T-helper 2 cell (primary cell): ENCODE data around the gene GMPS.
"Not testable (repeated sequence)": the region's sequence is repeated elsewhere in the genome, so short reads cannot be mapped to it uniquely, and the experiment has no call there.

Experiments used
- DNase-seq, 5 experiments: peaks; one replicate each; pipeline versions ENCODE4 v3.0.0 to v3.0.0-alpha.2; 2012 to 2022

GMPS gene

DNA sequence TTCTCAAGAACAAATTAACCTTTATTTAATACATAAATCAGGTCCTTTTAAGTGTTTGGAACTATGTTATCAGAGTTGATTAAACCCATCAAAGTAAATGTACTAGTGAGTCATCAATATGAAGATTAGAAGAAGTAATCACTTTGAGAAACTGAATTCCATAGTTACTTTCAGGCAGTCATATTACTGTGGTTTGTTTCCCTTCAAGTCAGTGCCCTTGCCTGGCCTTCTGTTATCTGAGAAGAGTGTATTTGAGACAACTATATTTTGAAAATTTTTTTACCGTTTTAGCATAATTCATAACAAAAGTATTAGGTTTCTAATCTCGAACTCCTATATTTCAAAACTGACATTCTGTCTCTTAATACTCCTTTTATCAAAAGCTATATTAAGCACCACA is 73.6 kb downstream of the GMPS start:
- DNase-seq = no peak

- DNase-seq = no peak
Measured at GRCh38 chr3:155946178-155946577, 75.7 kb downstream of the GMPS start.

DNA sequence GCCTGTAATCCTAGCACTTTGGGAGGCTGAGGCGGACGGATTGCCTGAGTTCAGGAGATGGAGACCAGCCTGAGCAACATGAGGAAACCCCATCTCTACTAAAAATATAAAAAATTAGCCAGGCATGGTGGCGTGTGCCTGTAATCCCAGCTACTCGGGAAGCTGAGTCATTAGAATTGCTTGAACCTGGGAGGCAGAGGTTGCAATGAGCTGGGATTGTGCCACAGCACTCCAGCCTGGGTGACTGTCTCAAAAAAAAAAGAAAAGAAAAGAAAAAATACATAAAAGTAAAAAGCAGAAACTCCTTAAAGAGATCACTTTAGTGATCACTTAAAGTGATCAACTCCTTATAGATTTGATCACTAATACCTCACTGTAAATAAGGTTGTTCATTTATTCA is 78.0 kb downstream of the GMPS start:
- DNase-seq = no peak

DNA sequence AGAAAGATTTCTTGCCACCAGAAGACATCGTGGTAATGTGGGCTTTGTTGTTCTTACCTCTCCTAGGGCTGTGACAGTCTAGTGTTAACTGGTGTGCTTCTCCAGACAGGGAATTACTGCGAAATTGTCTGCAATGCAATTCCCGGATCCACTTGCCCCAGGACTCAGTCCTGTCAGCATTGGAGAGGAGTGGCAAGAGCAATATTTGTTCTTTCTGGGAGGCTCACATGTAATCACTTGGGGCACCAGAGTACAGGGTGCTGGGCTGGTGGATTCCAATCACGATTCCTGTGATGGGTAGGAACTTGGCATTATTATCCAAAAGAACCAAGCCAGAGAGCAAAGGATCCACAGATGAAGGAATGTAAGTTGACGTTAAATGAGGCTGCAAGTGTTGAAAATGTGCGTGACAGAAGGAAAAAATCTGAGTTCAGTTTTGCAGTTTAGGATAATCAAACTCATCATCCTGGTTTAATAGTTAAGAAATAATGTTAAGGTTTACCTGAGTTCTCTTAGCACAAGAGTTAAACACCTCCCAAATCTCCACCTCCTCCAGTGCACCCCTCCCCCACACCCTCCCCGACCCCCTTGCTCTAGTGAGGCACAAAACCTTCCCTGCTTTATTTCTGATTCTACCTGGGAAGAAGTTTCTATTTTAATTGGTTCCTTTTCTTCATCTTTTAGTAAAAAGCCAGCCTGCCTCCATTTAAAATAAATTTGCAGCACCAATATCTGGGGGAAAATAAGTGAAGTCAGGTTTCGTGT is 79.2 kb downstream of the GMPS start:
- no peak for DNase-seq

DNA sequence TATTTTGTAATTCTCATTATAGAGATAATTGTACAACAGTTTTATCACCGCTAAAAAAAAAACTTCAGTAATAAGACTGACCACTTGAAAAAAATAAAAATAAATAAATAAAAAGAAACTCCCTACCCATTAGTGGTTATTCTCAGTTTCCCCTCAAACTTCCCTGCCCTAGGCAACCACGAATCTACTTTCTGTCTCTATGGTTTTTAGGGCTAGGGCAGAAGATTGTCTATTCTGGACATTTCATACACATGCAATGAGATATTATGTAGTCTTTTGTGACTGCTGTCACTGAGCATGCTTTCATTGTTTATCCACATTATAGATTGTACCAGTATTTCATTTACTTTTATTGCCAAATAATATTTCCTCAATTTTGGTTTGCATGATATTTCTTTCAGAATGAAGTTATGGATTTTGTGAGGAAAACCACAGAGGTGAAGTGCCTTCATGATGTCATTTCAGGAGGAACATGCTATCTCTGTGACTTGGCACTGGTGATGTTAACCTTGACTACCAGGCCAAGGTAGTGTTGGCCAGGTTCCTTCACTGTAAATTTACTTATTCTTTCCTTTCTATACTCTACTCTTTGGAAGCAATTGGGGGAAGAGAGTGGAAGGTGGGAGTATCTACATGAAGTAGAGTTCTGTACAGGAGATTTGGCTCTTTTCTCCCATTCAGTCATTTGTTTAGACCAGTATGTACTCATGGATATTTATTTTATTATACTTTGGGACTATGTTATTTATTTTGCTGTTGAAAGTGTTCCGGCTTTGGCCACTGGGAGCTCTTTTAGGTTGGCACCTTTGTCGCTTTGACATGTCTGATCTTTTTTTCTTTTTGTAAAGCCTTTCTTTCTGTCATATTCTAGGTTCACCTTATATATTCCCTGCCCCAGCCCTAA is 86.3 kb downstream of the GMPS start:
- no peak for DNase-seq

DNA sequence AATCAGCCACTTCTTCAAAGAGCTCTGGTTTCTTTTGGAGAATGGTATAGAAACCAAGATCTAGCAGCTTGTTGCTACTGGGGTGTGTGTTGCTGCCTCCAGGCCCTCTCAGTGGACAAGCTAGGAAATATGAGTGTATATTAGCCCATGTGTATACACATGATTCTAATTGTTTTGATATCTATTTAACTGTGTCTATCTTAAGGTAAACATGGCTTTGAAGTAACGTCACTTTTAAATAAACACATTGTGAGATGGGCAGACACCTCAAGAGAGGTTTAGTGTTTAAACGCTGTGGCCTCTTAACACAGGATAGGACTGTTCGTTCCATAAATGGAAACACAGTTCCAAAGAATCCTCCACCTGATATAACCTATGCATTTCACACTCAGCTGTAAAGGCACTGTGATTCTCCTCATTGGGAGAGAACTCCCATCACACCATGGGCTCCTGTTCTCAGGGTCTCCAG is 87.0 kb downstream of the GMPS start:
- DNase-seq = no peak

DNA sequence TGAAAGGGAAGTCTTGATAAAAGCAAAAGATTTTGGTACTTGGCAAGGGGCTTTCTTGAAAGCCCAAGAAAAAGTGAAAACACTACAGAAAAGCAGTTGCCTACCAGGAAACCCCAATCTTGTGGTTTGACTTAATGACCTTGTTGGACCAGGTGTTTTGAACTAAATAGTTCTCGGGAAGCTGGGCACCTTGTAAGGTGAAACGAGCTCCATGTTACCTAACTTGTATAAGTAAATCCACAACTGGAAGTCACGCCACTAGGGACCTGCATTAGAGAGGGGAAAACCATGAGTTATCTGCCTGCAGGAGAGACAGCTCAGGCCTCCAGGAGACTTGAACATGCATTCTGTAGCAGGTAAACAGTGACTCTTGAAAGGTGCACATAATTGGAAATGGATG is 88.2 kb downstream of the GMPS start:
- no peak for DNase-seq

GRCh38 chr3:155960060-155960459 is 89.6 kb downstream of the GMPS start:
- DNase-seq = no peak

DNA sequence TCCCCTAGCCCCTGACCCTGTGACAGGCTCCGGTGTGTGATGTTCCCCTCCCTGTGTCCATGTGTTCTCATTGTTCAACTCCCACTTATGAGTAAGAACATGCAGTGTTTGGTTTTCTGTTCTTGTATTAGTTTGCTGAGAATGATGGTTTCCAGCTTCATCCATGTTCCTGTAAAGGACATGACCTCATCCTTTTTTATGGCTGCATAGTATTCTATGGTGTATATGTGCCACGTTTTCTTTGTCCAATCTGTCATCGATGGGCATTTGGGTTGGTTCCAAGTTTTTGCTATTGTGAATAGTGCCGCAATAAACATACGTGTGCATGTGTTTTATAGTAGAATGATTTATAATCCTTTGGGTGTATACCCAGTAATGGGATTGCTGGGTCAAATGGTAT is 90.6 kb downstream of the GMPS start:
- not testable (repeated sequence) for DNase-seq

- DNase-seq = no peak
Measured at GRCh38 chr3:155963570-155963969, 93.1 kb downstream of the GMPS start.

DNA sequence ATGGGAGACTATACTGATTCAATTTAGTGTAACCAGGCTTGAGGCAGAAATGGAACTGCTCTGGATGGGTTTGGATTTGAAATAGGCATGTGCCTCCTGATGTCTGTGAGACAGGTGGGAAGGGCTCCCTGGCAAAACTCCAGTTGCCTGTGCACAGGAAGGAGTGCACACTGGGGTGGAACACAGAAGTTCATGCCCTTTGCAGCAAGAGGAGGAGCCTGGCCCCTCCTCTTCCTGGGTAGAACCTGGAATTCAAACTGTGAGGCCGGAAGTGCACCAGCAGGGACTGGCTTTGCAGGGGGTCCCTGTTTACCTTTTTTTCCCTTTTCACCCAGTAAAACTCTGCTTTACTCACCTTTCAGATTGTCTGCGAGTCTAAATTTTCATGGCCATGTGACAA is 99.9 kb downstream of the GMPS start:
- DNase-seq = no peak

DNA sequence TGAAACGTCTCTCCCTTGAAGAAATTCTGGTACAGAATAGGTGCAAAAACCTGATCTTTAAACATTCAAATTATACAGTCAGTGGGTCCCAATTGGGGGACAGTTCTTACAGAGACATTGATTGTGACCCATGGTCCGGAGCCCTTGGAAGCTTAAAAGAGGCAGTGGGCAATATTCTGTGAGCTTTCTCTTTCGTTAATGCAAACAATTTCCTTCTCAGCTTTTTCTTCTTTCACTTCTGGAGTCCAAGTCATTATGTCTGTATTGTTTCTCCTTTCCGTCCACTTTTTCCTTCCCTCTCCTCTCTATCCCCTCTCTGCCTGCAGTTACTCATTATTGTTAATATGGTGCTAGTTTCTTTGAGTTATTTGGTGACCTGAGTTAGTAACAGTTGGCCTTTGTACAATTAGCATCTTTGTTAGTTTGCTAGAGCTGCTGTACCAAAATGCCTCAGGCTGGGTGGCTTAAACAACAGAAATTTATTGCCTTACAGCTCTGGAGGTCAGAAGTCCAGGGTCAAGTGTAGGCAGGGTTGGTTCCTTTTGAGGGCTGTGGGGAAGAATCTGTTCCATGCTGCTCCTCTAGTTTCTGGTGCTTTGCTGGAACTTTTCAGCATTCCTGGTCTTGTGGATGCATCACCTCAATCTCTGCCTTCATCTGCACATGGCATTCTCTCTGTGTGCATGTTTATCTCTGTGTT is 102.6 kb downstream of the GMPS start:
- DNase-seq = no peak

GRCh38 chr3:155978324-155978723 is 107.9 kb downstream of the GMPS start:
- no peak for DNase-seq

GRCh38 chr3:155979746-155980145 is 109.3 kb downstream of the GMPS start:
- no peak for DNase-seq

GRCh38 chr3:155981669-155982068 is 111.2 kb downstream of the GMPS start:
- no peak for DNase-seq

DNA sequence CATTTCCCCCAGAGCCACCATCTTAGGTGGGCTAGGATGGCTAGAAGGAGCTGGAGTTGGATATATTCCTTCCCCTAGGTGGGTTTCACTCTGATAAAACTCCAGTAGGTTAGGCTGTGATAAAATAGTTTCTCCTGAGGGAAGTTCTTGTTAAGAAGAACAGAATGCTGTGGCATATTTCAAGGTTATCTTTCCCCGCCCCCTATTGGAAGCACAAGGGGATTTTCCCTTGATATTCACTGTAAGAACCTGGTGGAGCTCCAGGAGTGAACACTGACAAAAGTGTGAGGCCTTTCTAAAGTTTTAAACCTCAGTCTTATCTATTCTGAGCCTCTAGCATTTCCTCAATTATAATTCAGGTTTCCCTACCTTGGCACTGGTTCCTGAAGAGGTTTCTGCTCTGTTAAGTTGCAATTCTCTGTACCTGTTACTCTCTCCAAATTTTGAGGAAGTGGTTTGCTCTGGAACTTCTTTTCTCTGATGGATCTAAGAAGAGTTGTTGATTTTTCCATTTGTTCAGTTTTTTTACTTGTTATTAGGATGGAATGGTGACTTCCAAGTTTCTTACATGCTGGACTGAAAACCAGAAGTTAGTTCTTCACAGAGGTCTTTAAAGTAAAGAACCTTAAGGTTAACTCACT is 113.5 kb downstream of the GMPS start:
- DNase-seq = no peak

DNA sequence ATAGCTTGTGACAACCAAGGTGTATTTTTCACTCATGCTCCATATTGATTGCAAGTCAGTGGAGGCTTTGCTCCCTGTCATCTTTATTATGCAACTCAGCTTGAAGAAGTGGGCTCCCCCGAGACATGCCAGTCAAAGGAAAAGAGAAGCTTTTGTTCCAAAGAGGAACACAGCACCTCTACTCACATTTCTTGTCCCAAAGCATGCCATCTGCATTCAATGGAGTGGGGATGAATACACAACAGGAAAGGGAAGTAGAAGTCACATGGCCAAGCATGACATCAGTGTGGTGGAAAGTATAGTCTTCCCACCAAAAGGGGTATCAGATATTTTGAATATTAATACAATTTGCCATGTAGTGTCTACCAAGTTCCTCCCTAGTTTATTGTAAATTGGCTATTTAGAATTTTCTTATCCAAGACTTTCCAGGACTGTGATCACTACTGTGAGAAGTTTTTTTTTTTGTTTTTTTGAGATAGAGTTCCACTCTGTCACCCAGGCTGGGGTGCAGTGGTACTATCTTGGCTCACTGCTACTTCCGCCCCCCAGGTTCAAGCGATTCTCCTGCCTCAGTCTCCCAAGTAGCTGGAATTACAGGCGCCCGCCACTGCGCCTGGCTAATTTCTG is 114.5 kb downstream of the GMPS start:
- DNase-seq = no peak

GRCh38 chr3:155989536-155989935 is 119.1 kb downstream of the GMPS start:
- no peak for DNase-seq

- no peak for DNase-seq
Measured at GRCh38 chr3:155991212-155991611, 120.8 kb downstream of the GMPS start.

GRCh38 chr3:155991847-155992246 is 121.4 kb downstream of the GMPS start:
- no peak for DNase-seq
